HEK293 (cell line): ENCODE results near the gene CCDC183.

Experiments used
- CTCF ChIA-PET: fragments of 350-600 bp; formaldehyde crosslinking; extraction: SDS; loops from one replicate; lab custom pipeline; 2021; ENCODE audit warnings: antibody characterized with exemption; lab: Yijun Ruan, JAX
- POLR2A ChIA-PET: fragments of 300-600 bp; formaldehyde crosslinking; extraction: SDS; loops from one replicate; lab custom pipeline; 2020; ENCODE audit warnings: antibody characterized with exemption, inconsistent platforms; lab: Yijun Ruan, JAX
- H3K27ac ChIP-seq: fragments of 200-500 bp; sonication (Bioruptor generic); 2 replicates; pipeline ENCODE4 v1.5.1; 2014; ENCODE audit warnings: low read depth, low read length, control low read depth, inconsistent platforms; ENCODE audit errors: extremely low read depth
- H3K36me3 ChIP-seq, 2 experiments: fragments of 200-500 bp in 1 of 2; sonication (Bioruptor generic) in 1 of 2; 1 replicate in 1 of 2; 2 replicates in 1 of 2; pipeline ENCODE4 v1.5.1; 2014 to 2017; ENCODE audit warnings: inconsistent platforms in 2 of 2, low read length in 2 of 2; ENCODE audit not compliant: control insufficient read depth in 2 of 2, insufficient read depth in 1 of 2
- H3K4me1 ChIP-seq: fragments of 200-500 bp; sonication (Bioruptor generic); 2 replicates; pipeline ENCODE4 v1.5.1; 2014; ENCODE audit warnings: mild to moderate bottlenecking, low read length, inconsistent platforms; ENCODE audit not compliant: control insufficient read depth, insufficient read depth
- H3K4me3 ChIP-seq: 2 replicates; pipeline ENCODE4 v1.5.1; 2011; ENCODE audit warnings: low read depth, mild to moderate bottlenecking, control low read depth, low read length, moderate library complexity
- H3K9me3 ChIP-seq: fragments of 200-500 bp; sonication (Bioruptor generic); 2 replicates; pipeline ENCODE4 v1.5.1; 2014; ENCODE audit warnings: low read depth, low read length, inconsistent platforms; ENCODE audit not compliant: control insufficient read depth, insufficient read depth
- EGR2 ChIP-seq: fragments of 450-650 bp; formaldehyde crosslinking; IDR thresholded peaks from 2 replicates; pipeline ENCODE4 v1.5.1; 2016; ENCODE audit warnings: low read depth, missing biosample characterization, missing genetic modification characterization
- MZF1 ChIP-seq: fragments of 450-650 bp; formaldehyde crosslinking; IDR thresholded peaks from 2 replicates; pipeline ENCODE4 v1.5.1; 2017; ENCODE audit warnings: missing biosample characterization, missing genetic modification characterization, borderline replicate concordance
- SETDB1 ChIP-seq: IDR thresholded peaks from one replicate; pipeline ENCODE4 v1.6.1; 2017; ENCODE audit warnings: mild to moderate bottlenecking, low read length, moderate library complexity, mixed read lengths; ENCODE audit not compliant: insufficient read length
- ZBTB20 ChIP-seq: fragments of 450-650 bp; formaldehyde crosslinking; IDR thresholded peaks from 2 replicates; pipeline ENCODE4 v1.5.1; 2016; ENCODE audit warnings: missing biosample characterization, missing genetic modification characterization
- ZNF26 ChIP-seq: fragments of 450-650 bp; formaldehyde crosslinking; IDR thresholded peaks from 2 replicates; pipeline ENCODE4 v1.5.1; 2016; ENCODE audit warnings: missing biosample characterization, missing genetic modification characterization
- ZNF292 ChIP-seq: fragments of 450-650 bp; formaldehyde crosslinking; IDR thresholded peaks from 2 replicates; pipeline ENCODE4 v1.5.1; 2016; ENCODE audit warnings: low read depth, missing biosample characterization, missing genetic modification characterization, borderline replicate concordance
- ZNF335 ChIP-seq: fragments of 450-650 bp; formaldehyde crosslinking; conservative IDR thresholded peaks from 2 replicates; pipeline ENCODE4 v1.5.1; 2016; ENCODE audit warnings: missing biosample characterization, missing genetic modification characterization
- ZNF354C ChIP-seq: fragments of 450-650 bp; formaldehyde crosslinking; IDR thresholded peaks from 2 replicates; pipeline ENCODE4 v1.5.1; 2016; ENCODE audit warnings: missing biosample characterization, missing genetic modification characterization, low read depth, borderline replicate concordance
- ZNF529 ChIP-seq: fragments of 450-650 bp; formaldehyde crosslinking; IDR thresholded peaks from 2 replicates; pipeline ENCODE4 v1.5.1; 2017; ENCODE audit warnings: missing genetic modification characterization, missing biosample characterization; ENCODE audit not compliant: insufficient replicate concordance
- ZNF596 ChIP-seq: fragments of 450-650 bp; IDR thresholded peaks from 2 replicates; pipeline ENCODE4 v1.5.0; 2018; ENCODE audit warnings: missing biosample characterization, mild to moderate bottlenecking, missing genetic modification characterization, moderate library complexity
- ZNF768 ChIP-seq: fragments of 450-650 bp; formaldehyde crosslinking; IDR thresholded peaks from 2 replicates; pipeline ENCODE4 v1.5.1; 2018; ENCODE audit warnings: missing biosample characterization, mild to moderate bottlenecking, missing genetic modification characterization
- ZNF791 ChIP-seq: fragments of 450-650 bp; formaldehyde crosslinking; IDR thresholded peaks from 2 replicates; pipeline ENCODE4 v1.5.1; 2016; ENCODE audit warnings: missing biosample characterization, missing genetic modification characterization
- ZNF837 ChIP-seq: fragments of 450-650 bp; formaldehyde crosslinking; IDR thresholded peaks from 2 replicates; pipeline ENCODE4 v1.5.1; 2016; ENCODE audit warnings: missing biosample characterization, missing genetic modification characterization
- ZSCAN16 ChIP-seq: fragments of 450-650 bp; formaldehyde crosslinking; IDR thresholded peaks from 2 replicates; pipeline ENCODE4 v1.5.1; 2016; ENCODE audit warnings: missing biosample characterization, missing genetic modification characterization
- ZSCAN30 ChIP-seq: fragments of 450-650 bp; IDR thresholded peaks from 2 replicates; pipeline ENCODE4 v1.5.1; 2018; ENCODE audit warnings: missing biosample characterization, mild to moderate bottlenecking, missing genetic modification characterization, moderate library complexity
- ZSCAN5A ChIP-seq: fragments of 450-650 bp; formaldehyde crosslinking; IDR thresholded peaks from 2 replicates; pipeline ENCODE4 v1.5.1; 2016; ENCODE audit warnings: missing biosample characterization, missing genetic modification characterization
- ZXDB ChIP-seq: fragments of 450-650 bp; formaldehyde crosslinking; IDR thresholded peaks from 2 replicates; pipeline ENCODE4 v1.5.1; 2016; ENCODE audit warnings: missing biosample characterization, missing genetic modification characterization
- TF ChIP-seq, protein P1 (sequence below): fragments of 450-650 bp; formaldehyde crosslinking; IDR thresholded peaks from 2 replicates; pipeline ENCODE4 v1.5.1; 2016; ENCODE audit warnings: missing biosample characterization, missing genetic modification characterization

CCDC183 gene

DNA sequence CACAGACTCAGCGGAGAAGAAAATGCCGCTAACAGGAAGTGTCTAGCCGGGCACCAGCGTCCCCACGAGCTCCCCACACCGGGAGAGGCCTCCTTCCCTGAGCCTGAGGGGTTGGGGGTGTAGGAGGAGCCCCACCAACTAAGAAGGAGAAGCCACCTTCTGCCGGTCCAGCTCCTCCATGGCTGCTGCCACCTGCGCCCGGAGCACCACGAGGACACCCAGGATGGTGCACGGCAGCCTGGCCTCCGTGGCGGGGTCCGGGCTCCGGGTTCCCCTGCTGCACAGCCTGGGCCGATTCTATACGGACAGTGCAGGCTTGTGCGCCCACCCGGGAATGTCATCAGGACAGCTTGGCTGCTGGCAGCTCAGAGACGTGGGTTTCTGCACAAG lies 38.4 kb upstream of the CCDC183 start (continued):
- TF ChIP-seq ZNF354C: no peak
- TF ChIP-seq ZNF596 (tag by site-specific recombination): no peak
- TF ChIP-seq ZSCAN16 (tag by site-specific recombination): no peak
- no peak for TF ChIP-seq EGR2
- no peak for TF ChIP-seq ZNF837 (tag by site-specific recombination)
- no peak for TF ChIP-seq ZNF529 (tag by site-specific recombination)
- no peak for TF ChIP-seq ZSCAN30
- TF ChIP-seq ZNF292 (tag by site-specific recombination): no peak

DNA sequence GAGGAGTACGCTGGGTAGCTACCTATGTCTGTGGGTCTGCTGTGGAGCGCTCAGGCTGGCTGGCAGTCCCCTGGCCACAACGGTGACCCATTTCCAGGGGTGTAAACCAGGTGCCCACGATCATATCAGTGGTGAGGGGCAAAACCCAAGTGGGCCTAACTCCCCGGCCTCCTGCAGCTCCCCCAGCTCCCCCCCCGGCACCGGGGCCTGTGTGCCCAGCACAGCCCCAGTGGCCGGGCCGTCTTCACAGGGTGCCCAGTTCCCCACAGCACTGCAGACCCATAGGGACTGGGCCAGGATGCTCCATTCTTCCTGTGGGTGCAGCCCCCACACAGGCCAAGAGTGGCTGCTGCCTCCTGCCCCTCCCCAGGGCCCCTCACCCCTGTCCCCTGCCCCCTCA lies 37.1 kb upstream of the CCDC183 start:
- no peaks in the 10 kb centered on the region for H3K4me1 ChIP-seq
- no peak overlapping the region for H3K4me3 ChIP-seq
- H3K9me3 ChIP-seq: no peaks in the 10 kb centered on the region
- POLR2A ChIA-PET: interaction anchor here (2.3 kb wide), 1 partner anchor 31 kb away, joined by 9 read pairs; no protein-coding TSS in a partner anchor
- TF ChIP-seq ZNF791 (no peak), ZNF335 (tag by site-specific recombination) (no peak), ZBTB20 (no peak), ZNF26 (tag by site-specific recombination) (no peak), ZNF768 (tag by site-specific recombination) (no peak), SETDB1 (no peak), ZXDB (tag by site-specific recombination) (no peak), ZSCAN5A (tag by site-specific recombination) (no peak)
- TF ChIP-seq, protein P1, sequence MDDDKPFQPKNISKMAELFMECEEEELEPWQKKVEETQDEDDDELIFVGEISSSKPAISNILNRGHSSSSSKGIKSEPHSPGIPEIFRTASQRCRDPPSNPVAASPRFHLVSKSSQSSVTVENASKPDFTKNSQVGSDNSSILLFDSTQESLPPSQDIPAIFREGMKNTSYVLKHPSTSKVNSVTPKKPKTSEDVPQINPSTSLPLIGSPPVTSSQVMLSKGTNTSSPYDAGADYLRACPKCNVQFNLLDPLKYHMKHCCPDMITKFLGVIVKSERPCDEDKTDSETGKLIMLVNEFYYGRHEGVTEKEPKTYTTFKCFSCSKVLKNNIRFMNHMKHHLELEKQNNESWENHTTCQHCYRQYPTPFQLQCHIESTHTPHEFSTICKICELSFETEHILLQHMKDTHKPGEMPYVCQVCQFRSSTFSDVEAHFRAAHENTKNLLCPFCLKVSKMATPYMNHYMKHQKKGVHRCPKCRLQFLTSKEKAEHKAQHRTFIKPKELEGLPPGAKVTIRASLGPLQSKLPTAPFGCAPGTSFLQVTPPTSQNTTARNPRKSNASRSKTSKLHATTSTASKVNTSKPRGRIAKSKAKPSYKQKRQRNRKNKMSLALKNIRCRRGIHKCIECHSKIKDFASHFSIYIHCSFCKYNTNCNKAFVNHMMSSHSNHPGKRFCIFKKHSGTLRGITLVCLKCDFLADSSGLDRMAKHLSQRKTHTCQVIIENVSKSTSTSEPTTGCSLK (tag by site-specific recombination): no peak
- no peak overlapping the region for H3K27ac ChIP-seq
- no peaks in the 10 kb centered on the region for H3K36me3 ChIP-seq
- CTCF ChIA-PET: interaction anchor here (0.6 to 5.9 kb wide), 14 partner anchors 11 to 619 kb away, joined by 3 to 54 read pairs (median 6); partner anchors contain the start of gene LCN6

GRCh38 chr9:136759436-136760325 lies 36.5 kb upstream of the CCDC183 start:
- Histone ChIP-seq H3K36me3 (no peaks in the 10 kb centered on the region), H3K4me1 (no peaks in the 10 kb centered on the region), H3K27ac (no peak overlapping the region), H3K9me3 (no peaks in the 10 kb centered on the region), H3K4me3 (no peak overlapping the region)
- POLR2A ChIA-PET: interaction anchor here (0.5 to 2.3 kb wide), 3 partner anchors 32 to 498 kb away, joined by 3 to 9 read pairs (median 5); no protein-coding TSS in a partner anchor
- CTCF ChIA-PET: interaction anchor here (0.6 to 5.9 kb wide), 20 partner anchors 9 to 619 kb away, joined by 3 to 54 read pairs (median 5); partner anchors contain the start of gene LCN6
- TF ChIP-seq ZNF26 (tag by site-specific recombination) (no peak), MZF1 (tag by site-specific recombination) (peak; percentile 63; the same call in 1 of the 2 replicates)
